ENCODE results near the gene SCFD2.
"Not testable (repeated sequence)": the region's sequence is repeated elsewhere in the genome, so short reads cannot be mapped to it uniquely, and the experiment has no call there.

GRCh38 chr4:52992551-52992950 is 373.3 kb downstream of the SCFD2 start:
- TF ChIP-seq, protein P1, sequence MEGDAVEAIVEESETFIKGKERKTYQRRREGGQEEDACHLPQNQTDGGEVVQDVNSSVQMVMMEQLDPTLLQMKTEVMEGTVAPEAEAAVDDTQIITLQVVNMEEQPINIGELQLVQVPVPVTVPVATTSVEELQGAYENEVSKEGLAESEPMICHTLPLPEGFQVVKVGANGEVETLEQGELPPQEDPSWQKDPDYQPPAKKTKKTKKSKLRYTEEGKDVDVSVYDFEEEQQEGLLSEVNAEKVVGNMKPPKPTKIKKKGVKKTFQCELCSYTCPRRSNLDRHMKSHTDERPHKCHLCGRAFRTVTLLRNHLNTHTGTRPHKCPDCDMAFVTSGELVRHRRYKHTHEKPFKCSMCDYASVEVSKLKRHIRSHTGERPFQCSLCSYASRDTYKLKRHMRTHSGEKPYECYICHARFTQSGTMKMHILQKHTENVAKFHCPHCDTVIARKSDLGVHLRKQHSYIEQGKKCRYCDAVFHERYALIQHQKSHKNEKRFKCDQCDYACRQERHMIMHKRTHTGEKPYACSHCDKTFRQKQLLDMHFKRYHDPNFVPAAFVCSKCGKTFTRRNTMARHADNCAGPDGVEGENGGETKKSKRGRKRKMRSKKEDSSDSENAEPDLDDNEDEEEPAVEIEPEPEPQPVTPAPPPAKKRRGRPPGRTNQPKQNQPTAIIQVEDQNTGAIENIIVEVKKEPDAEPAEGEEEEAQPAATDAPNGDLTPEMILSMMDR (conservative IDR thresholded peaks at IDR 0.05 in 1 of 2, IDR thresholded peaks at IDR 0.05 in 1 of 2; ENCODE audit: extremely low read depth in 1 of 2, insufficient read depth in 1 of 2, low read depth in 1 of 2, low read length in 2 of 2): not testable (repeated sequence)
- not testable (repeated sequence) for TF ChIP-seq EZH2 (IDR thresholded peaks at IDR 0.05; ENCODE audit: borderline replicate concordance, low read length)
